OCI-LY1 (cell line): ENCODE data around the gene STARD3NL.

Experiments
- H2AFZ ChIP-seq: fragments of 200-600 bp; sonication (generic), shearing (Covaris generic); 2 replicates; pipeline ENCODE4 v1.6.0; 2014; ENCODE audit warnings: antibody characterized with exemption, mild to moderate bottlenecking, low read length
- H3F3A ChIP-seq: fragments of 200-600 bp; sonication (generic), shearing (Covaris generic); 2 replicates; pipeline ENCODE4 v1.6.0; 2014; ENCODE audit warnings: mild to moderate bottlenecking, antibody characterized with exemption, low read length, moderate library complexity; ENCODE audit not compliant: insufficient read depth
- H3K27ac ChIP-seq: fragments of 200-600 bp; sonication (generic); 2 replicates; pipeline ENCODE4 v1.5.1; 2014; ENCODE audit warnings: low read length, mixed run types, mild to moderate bottlenecking, low read depth; ENCODE audit not compliant: poor library complexity, severe bottlenecking
- H3K27me3 ChIP-seq: fragments of 200-600 bp; sonication (generic); 2 replicates; pipeline ENCODE4 v1.6.0; 2014; ENCODE audit warnings: antibody characterized with exemption, mild to moderate bottlenecking, low read length, moderate library complexity; ENCODE audit not compliant: insufficient read depth
- H3K36me3 ChIP-seq: fragments of 200-600 bp; sonication (generic); 2 replicates; pipeline ENCODE4 v1.6.1; 2014; ENCODE audit warnings: mild to moderate bottlenecking, antibody characterized with exemption, low read length, moderate library complexity, mixed read lengths; ENCODE audit not compliant: insufficient read depth
- H3K4me1 ChIP-seq: fragments of 200-600 bp; sonication (generic); 2 replicates; pipeline ENCODE4 v1.5.1; 2014; ENCODE audit warnings: mild to moderate bottlenecking, low read length, moderate library complexity; ENCODE audit not compliant: insufficient read depth, severe bottlenecking
- H3K4me2 ChIP-seq: fragments of 200-600 bp; sonication (generic), shearing (Covaris generic); 2 replicates; pipeline ENCODE4 v1.6.1; 2014; ENCODE audit warnings: low read length
- H3K4me3 ChIP-seq: fragments of 200-600 bp; sonication (generic); 2 replicates; pipeline ENCODE4 v1.5.1; 2014; ENCODE audit warnings: low read length, low read depth, mild to moderate bottlenecking, mixed read lengths; ENCODE audit not compliant: poor library complexity, severe bottlenecking
- H3K79me2 ChIP-seq: fragments of 200-600 bp; shearing (Covaris generic); 2 replicates; pipeline ENCODE4 v1.6.1; 2016; ENCODE audit warnings: mixed run types, low read length, mixed read lengths; ENCODE audit not compliant: insufficient read depth
- H3K9ac ChIP-seq: fragments of 200-600 bp; sonication (generic), shearing (Covaris generic); 2 replicates; pipeline ENCODE4 v1.6.1; 2014; ENCODE audit warnings: mild to moderate bottlenecking, low read length, mixed read lengths
- H3K9me2 ChIP-seq: fragments of 200-600 bp; sonication (generic), shearing (Covaris generic); 2 replicates; pipeline ENCODE4 v1.6.1; 2014; ENCODE audit warnings: low read depth, mild to moderate bottlenecking, low read length, mixed read lengths
- H3K9me3 ChIP-seq: fragments of 200-600 bp; shearing (Covaris generic); 2 replicates; pipeline ENCODE4 v1.6.1; 2014; ENCODE audit warnings: low read length, mixed read lengths
- H4K20me1 ChIP-seq: fragments of 200-600 bp; sonication (generic), shearing (Covaris generic); 2 replicates; pipeline ENCODE4 v1.6.0; 2016; ENCODE audit warnings: mild to moderate bottlenecking, low read length; ENCODE audit not compliant: insufficient read depth
- CTCF ChIP-seq: fragments of 200-600 bp; sonication (generic), shearing (Covaris generic); IDR thresholded peaks from 2 replicates; pipeline ENCODE4 v1.5.1; 2017; ENCODE audit warnings: mild to moderate bottlenecking, antibody characterized with exemption, low read length, moderate library complexity, mixed read lengths
- EZH2 ChIP-seq: fragments of 200-600 bp; sonication (generic), shearing (Covaris generic); IDR thresholded peaks from 2 replicates; pipeline ENCODE4 v1.8.0; 2017; ENCODE audit warnings: borderline replicate concordance, mixed run types, mild to moderate bottlenecking, antibody characterized with exemption, low read length, moderate library complexity, mixed read lengths

The STARD3NL gene

GRCh38 chr7:38182450-38182849, 4.4 kb downstream of the STARD3NL start:
- Histone ChIP-seq H3K79me2 (no peaks in the 10 kb centered on the region), H3K9me2 (no peaks in the 10 kb centered on the region), H2AFZ (no peak overlapping the region), H3K9ac (no peak overlapping the region), H3K27ac (no peak overlapping the region), H3F3A (no peaks in the 10 kb centered on the region), H3K27me3 (no peaks in the 10 kb centered on the region), H3K4me1 (peaks cover 30% of the 10 kb centered on the region), H3K4me2 (no peak overlapping the region), H3K36me3 (no peaks in the 10 kb centered on the region), H4K20me1 (no peaks in the 10 kb centered on the region), H3K4me3 (no peak overlapping the region), H3K9me3 (no peaks in the 10 kb centered on the region)
- no peak for TF ChIP-seq CTCF
- TF ChIP-seq EZH2 = no peak

GRCh38 chr7:38185395-38186307, 7.6 kb downstream of the STARD3NL start:
- H3K4me2 ChIP-seq = no peak overlapping the region
- no peaks in the 10 kb centered on the region for H3K9me2 ChIP-seq
- TF ChIP-seq CTCF (no peak), EZH2 (no peak)
- no peaks in the 10 kb centered on the region for H3K9me3 ChIP-seq
- H3K4me1 ChIP-seq = peaks cover 13% of the 10 kb centered on the region
- H2AFZ ChIP-seq = no peak overlapping the region
- no peaks in the 10 kb centered on the region for H4K20me1 ChIP-seq
- no peak overlapping the region for H3K9ac ChIP-seq
- H3K36me3 ChIP-seq = no peaks in the 10 kb centered on the region
- H3F3A ChIP-seq = no peaks in the 10 kb centered on the region
- H3K27ac ChIP-seq = no peak overlapping the region
- no peak overlapping the region for H3K4me3 ChIP-seq
- no peaks in the 10 kb centered on the region for H3K27me3 ChIP-seq
- H3K79me2 ChIP-seq = no peaks in the 10 kb centered on the region

- H3K9me2 ChIP-seq = no peaks in the 10 kb centered on the region
- no peaks in the 10 kb centered on the region for H4K20me1 ChIP-seq
- TF ChIP-seq EZH2 = no peak
- no peaks in the 10 kb centered on the region for H3F3A ChIP-seq
- H3K4me3 ChIP-seq = no peak overlapping the region
- H3K9me3 ChIP-seq = no peaks in the 10 kb centered on the region
- H3K27me3 ChIP-seq = no peaks in the 10 kb centered on the region
- peaks cover 8% of the 10 kb centered on the region for H3K4me1 ChIP-seq
- no peak overlapping the region for H3K9ac ChIP-seq
- H3K36me3 ChIP-seq = no peaks in the 10 kb centered on the region
- no peak overlapping the region for H2AFZ ChIP-seq
- H3K27ac ChIP-seq = no peak overlapping the region
- no peaks in the 10 kb centered on the region for H3K79me2 ChIP-seq
- no peak overlapping the region for H3K4me2 ChIP-seq
These were observed 8.7 kb downstream of the STARD3NL start for GRCh38 chr7:38186593-38187314.
